Endodermal cell (in vitro differentiated cells): ENCODE data around the gene RRP9. TPM values are rescaled to one million over a fixed set of nuclear protein-coding genes. Genes with fewer than 3 reads are reported as not detected.
A peak's percentile ranks its signal among the peaks of the same experiment; 100 is the strongest.

Experiments
- DNase-seq: peaks from one replicate; pipeline ENCODE4 v3.0.0-alpha.2; 2017
- H3K27ac ChIP-seq: 2 replicates; pipeline ENCODE4 v1.5.1; 2013; ENCODE audit warnings: mild to moderate bottlenecking, low read depth, low read length, moderate library complexity
- H3K27me3 ChIP-seq: 2 replicates; pipeline ENCODE4 v1.6.1; 2013; ENCODE audit warnings: mild to moderate bottlenecking, low read length, moderate library complexity; ENCODE audit not compliant: insufficient read depth, control insufficient read depth, poor library complexity, severe bottlenecking
- H3K36me3 ChIP-seq: 2 replicates; pipeline ENCODE4 v1.7.0; 2013; ENCODE audit warnings: mild to moderate bottlenecking, low read length, moderate library complexity; ENCODE audit not compliant: control insufficient read depth, insufficient read depth
- H3K4me1 ChIP-seq: one replicate; pipeline ENCODE4 v1.7.0; 2013; ENCODE audit warnings: low read length; ENCODE audit not compliant: control insufficient read depth, insufficient read depth
- H3K4me3 ChIP-seq: 2 replicates; pipeline ENCODE4 v1.5.1; 2013; ENCODE audit warnings: mild to moderate bottlenecking, low read length, moderate library complexity
- H3K9ac ChIP-seq: 2 replicates; pipeline ENCODE4 v1.6.1; 2013; ENCODE audit warnings: mild to moderate bottlenecking, low read length, moderate library complexity; ENCODE audit not compliant: poor library complexity, severe bottlenecking; ENCODE audit errors: extremely low read depth
- H3K9me3 ChIP-seq: 2 replicates; pipeline ENCODE4 v1.6.1; 2013; ENCODE audit warnings: mild to moderate bottlenecking, low read length, moderate library complexity; ENCODE audit not compliant: control insufficient read depth
- H3K27ac Mint-ChIP-seq: 2 replicates; pipeline ENCODE4 v1.8.0; 2020; ENCODE audit warnings: mixed read lengths
- H3K27me3 Mint-ChIP-seq: 2 replicates; pipeline ENCODE4 v1.8.0; 2021; ENCODE audit warnings: mild to moderate bottlenecking, mixed read lengths; ENCODE audit not compliant: insufficient read depth
- H3K36me3 Mint-ChIP-seq: 2 replicates; pipeline ENCODE4 v1.8.0; 2020; ENCODE audit warnings: low read depth, mixed read lengths
- H3K4me1 Mint-ChIP-seq: 2 replicates; pipeline ENCODE4 v1.8.0; 2020; ENCODE audit warnings: mixed read lengths
- H3K4me3 Mint-ChIP-seq: 2 replicates; pipeline ENCODE4 v1.8.0; 2020; ENCODE audit warnings: mild to moderate bottlenecking, moderate library complexity, mixed read lengths
- H3K9me3 Mint-ChIP-seq: 2 replicates; pipeline ENCODE4 v1.8.0; 2020; ENCODE audit warnings: mild to moderate bottlenecking, mixed read lengths
- WGBS, 2 experiments: methylation state at CpG; one replicate each; pipeline versions ENCODE4 v1.1.5 to v1.1.7; 2013; ENCODE audit warnings: missing lambda C conversion rate in 2 of 2, mixed read lengths in 1 of 2; ENCODE audit not compliant: insufficient coverage in 1 of 2, insufficient read length in 1 of 2; 5-methylcytosine and 5-hydroxymethylcytosine counted together
- total RNA-seq, 2 donors: library from RNA; stranded (reverse); fragmentation: NEBNext Ultra II Directional in 1 of 2; extraction: Animal tissue kit (Norgen Biotek cat#: 25700) in 1 of 2; gene quantifications; 2 replicates in 1 of 2; 3 replicates in 1 of 2; pipeline ENCODE4 v1.2.1, GENCODE V29; 2021
- TF ChIP-seq, protein P1 (sequence below): fragments of 200-600 bp; sonication (generic); conservative IDR thresholded peaks from 2 replicates; pipeline ENCODE4 v1.5.0; 2021; ENCODE audit warnings: antibody characterized with exemption, mild to moderate bottlenecking

RRP9 gene
- total RNA-seq, 2 donors from 2014 or later: 38.6 to 89.3 TPM

- Histone ChIP-seq H3K27me3 (no peaks in the 10 kb centered on the region), H3K4me3 (peak within 1 kb of the TSS; percentile 88), H3K27ac (peak within 1 kb of the TSS; percentile 98), H3K36me3 (peaks cover 8% of the 10 kb centered on the region), H3K9me3 (no peaks in the 10 kb centered on the region), H3K9ac (peak within 1 kb of the TSS; percentile 89), H3K4me1 (peaks cover 28% of the 10 kb centered on the region)
- H3K27me3 Mint-ChIP-seq: no peaks in the 10 kb centered on the region
- H3K9me3 Mint-ChIP-seq: no peaks in the 10 kb centered on the region
- WGBS, 2 experiments: 0% methylated on average over 6 to 76 of the region's 90 CpGs
- peak within 1 kb of the TSS; percentile 79 for H3K4me3 Mint-ChIP-seq
- DNase-seq: peak; percentile 90
- peak within 1 kb of the TSS; percentile 96 for H3K27ac Mint-ChIP-seq
- TF ChIP-seq, protein P1, sequence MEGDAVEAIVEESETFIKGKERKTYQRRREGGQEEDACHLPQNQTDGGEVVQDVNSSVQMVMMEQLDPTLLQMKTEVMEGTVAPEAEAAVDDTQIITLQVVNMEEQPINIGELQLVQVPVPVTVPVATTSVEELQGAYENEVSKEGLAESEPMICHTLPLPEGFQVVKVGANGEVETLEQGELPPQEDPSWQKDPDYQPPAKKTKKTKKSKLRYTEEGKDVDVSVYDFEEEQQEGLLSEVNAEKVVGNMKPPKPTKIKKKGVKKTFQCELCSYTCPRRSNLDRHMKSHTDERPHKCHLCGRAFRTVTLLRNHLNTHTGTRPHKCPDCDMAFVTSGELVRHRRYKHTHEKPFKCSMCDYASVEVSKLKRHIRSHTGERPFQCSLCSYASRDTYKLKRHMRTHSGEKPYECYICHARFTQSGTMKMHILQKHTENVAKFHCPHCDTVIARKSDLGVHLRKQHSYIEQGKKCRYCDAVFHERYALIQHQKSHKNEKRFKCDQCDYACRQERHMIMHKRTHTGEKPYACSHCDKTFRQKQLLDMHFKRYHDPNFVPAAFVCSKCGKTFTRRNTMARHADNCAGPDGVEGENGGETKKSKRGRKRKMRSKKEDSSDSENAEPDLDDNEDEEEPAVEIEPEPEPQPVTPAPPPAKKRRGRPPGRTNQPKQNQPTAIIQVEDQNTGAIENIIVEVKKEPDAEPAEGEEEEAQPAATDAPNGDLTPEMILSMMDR: no peak
- H3K36me3 Mint-ChIP-seq: peaks cover 3% of the 10 kb centered on the region
- peaks cover 48% of the 10 kb centered on the region for H3K4me1 Mint-ChIP-seq
Measured at GRCh38 chr3:51967384-51968169, 25.9 kb upstream of the RRP9 start, which contains the start of gene PCBP4. PCBP4 (minus strand) TSS chr3:51967454; CDS start chr3:51961240, 6,214 bp downstream.

- Histone ChIP-seq H3K27ac (peak overlapping the region; percentile 91), H3K36me3 (peaks cover 8% of the 10 kb centered on the region), H3K4me3 (peak overlapping the region; percentile 88), H3K4me1 (peaks cover 30% of the 10 kb centered on the region), H3K27me3 (no peaks in the 10 kb centered on the region), H3K9me3 (no peaks in the 10 kb centered on the region), H3K9ac (peak overlapping the region; percentile 75)
- Mint-ChIP-seq H3K4me3 (peak overlapping the region; percentile 79), H3K4me1 (peaks cover 49% of the 10 kb centered on the region), H3K27me3 (no peaks in the 10 kb centered on the region), H3K9me3 (no peaks in the 10 kb centered on the region), H3K36me3 (peaks cover 3% of the 10 kb centered on the region), H3K27ac (peak overlapping the region; percentile 82)
- no peak for DNase-seq
- WGBS, 2 experiments: 7 to 48% methylated on average over 3 to 33 of the region's 33 CpGs
- TF ChIP-seq, protein P1: no peak
Measured at GRCh38 chr3:51966922-51967383, 25.2 kb upstream of the RRP9 start.

DNA sequence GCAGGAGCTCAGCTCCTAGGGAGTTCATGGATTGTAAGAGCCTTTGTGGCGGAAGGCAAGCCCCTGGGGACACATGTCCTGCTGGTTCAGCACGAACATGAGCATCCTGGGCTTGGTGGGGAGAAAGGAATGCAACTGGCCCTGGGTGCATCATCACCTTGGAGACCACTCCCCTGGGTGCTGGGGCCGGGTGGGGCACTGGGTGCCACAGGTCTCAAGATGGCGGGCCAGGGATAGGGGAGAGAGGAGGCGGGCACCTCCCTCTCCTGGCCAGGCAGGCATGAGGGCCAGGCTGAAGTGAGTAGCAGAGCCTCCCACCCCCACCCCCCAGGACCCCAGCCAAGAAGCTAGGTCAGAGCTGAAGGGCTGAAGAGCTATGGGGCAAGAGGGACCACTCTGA lies 24.8 kb upstream of the RRP9 start:
- Histone ChIP-seq H3K4me1 (peaks cover 32% of the 10 kb centered on the region), H3K9me3 (no peaks in the 10 kb centered on the region), H3K27ac (peak overlapping the region; percentile 91), H3K4me3 (peak overlapping the region; percentile 88), H3K36me3 (peaks cover 13% of the 10 kb centered on the region), H3K9ac (peak overlapping the region; percentile 75), H3K27me3 (no peaks in the 10 kb centered on the region)
- Mint-ChIP-seq H3K4me3 (peak overlapping the region; percentile 79), H3K36me3 (peaks cover 3% of the 10 kb centered on the region), H3K27ac (peak overlapping the region; percentile 82), H3K4me1 (peaks cover 51% of the 10 kb centered on the region), H3K27me3 (no peaks in the 10 kb centered on the region), H3K9me3 (no peaks in the 10 kb centered on the region)
- TF ChIP-seq, protein P1: no peak
- WGBS, 2 experiments: 88 to 100% methylated on average over 1 to 4 of the region's 5 CpGs
- no peak for DNase-seq
